ENCODE data around the gene ELMO1.

DNA sequence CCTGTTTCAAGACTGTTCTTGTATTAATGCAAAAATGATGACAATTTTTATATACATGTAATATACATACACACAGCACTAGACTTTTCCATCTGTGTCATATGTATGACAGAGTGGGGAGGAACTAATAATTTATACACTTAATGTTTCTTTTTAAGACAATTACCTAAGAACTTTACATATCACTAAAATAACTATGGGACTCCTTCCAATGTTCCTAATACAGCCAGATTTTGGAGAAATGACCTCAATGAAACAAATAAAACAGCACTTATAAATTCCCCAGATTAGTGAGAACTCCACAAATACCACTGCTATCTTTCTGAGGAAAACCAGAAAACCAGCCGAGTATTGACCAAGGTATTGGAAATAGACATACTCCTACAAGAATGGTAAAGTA lies 199.4 kb downstream of the ELMO1 start:
- no peak for TF ChIP-seq CTCF (IDR thresholded peaks at IDR 0.05)
- no peak for TF ChIP-seq POLR2A (IDR thresholded peaks at IDR 0.05)

Data from adrenal gland (tissue), 5 donors.